HG03064 (cell line): Measurements from ENCODE around the gene GPR27.

Source experiments
- ATAC-seq: cut with Tn5 transposase; IDR thresholded peaks from one replicate; pipeline ENCODE4 v1.9.1; 2021; ENCODE audit warnings: low read depth; ENCODE audit not compliant: unreplicated experiment

GPR27 gene

DNA sequence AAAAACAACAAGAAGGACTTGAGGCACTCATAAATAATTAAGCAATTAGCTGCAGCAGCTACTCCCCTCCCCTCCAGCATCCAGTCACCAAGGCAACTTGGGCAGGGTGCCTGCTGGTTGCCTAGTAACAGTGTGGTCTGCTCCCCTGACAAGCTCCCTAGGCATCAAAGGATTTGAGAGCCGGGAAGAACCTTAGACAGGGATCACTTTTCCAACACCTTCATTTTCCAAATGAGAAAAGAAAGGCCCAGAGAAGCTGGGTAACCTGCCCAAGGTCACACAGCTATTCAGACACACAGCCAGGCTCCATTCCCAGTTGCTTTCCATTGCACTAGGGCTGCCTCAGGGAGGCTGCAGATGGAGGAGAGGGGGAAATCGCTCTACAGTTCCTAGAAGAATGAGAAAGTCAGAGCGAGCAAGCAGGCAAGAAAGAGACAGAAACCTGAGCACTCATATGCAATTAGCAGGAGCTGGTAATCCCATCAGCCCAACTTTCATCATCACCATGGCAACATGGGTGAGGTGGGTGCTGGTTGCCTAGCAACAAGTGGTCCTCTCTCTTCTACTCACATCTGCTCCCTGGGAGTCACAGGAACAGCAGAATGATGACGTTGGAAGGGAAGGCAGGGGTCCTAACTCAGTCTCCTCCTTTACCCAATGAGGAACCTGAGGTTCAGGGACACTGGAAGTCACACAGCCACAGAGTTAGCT, 24.9 kb upstream of the GPR27 start:
- no peak for ATAC-seq

DNA sequence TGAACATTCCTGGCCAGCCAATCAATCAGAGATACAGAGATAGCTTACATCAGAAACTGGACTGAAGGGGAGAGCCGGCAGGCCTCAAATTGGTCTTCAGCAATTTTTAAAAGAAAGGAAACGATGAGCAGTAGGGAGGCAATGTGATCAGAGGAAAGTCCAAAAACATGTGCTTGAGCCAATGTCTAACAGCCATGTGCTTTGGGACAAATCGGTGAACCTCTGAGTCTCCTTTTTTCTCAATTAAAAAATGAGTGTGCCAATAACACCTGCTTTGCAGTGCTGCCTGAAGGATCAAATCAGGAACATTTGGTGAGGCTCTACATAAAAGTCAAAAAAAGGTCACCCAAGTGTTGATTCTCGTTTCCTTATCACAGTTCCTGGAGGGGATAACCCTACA, 21.0 kb upstream of the GPR27 start:
- ATAC-seq = no peak

DNA sequence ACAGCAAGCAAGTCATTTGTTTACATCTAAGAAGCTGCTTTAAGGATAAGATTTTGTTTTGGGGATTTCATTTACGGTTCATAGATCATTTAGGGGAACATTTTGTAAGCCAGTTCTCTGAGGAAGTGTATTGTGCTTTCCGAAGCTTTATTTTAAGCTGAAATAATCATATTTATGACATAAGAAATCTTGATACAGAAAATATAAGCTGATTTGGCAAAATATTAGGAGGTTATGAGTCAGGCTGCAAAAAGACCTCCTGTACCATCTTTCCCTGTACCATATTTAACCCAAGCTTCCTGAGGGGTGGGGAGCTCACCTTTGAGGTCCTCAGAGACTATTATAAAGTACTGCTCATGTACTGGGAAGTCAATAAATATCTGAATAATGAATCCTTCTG, 20.3 kb upstream of the GPR27 start:
- no peak for ATAC-seq

DNA sequence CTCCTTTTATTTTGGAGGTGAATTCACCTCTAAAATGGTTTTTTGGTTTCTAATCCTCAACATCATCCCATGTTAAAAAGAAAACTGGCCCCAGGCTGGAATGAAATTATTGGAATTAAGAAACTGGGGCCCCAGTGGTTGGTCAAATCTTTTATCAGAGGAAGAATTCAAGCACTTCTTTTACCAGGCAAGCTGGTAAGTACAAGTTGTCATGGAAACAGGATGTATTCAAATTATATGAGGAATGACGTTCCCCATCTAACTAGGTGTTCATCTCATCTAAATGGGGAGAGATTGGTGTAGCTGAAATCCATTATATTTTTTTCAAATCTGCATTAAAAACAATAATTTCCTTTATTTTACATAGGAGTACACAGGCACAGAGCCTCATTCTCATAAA, 18.8 kb upstream of the GPR27 start:
- no peak for ATAC-seq

DNA sequence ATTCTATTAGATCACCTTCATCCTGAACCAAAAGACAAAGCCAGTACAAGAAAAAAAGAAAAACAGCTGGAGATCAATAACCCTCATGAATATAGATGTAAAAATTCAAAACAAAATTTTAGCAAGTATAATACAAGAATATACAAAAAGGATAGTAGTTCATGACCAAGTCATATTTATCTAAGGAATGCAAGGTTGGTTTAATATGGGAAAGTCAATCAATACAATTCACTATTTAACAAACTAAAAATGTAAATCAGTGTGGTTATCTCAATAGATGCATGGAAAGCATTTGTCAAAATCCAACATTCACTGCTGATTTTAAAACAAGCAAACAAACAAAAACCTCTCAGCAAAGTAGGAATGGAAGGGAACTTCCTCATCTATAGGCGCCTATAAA, 11.0 kb upstream of the GPR27 start:
- no peak for ATAC-seq

DNA sequence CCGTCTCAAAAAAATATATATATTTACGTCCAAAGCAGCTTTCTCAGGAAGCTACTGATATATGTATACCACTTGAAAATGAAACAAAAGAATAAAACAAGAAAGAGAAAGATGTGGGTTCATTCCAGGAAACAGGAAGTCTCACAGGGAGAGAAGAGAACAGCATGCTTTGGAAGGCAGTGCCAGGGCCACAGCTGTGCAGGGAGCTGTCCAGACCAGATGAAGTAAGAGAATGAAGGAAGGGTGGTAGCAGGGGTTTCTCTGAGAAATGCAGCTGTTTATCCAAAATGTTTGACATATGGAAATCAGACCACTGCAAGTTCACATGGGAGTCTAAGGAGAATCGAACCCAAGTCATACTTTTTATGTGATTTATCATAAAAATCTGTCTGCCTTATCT, 8.9 kb upstream of the GPR27 start:
- ATAC-seq = no peak

DNA sequence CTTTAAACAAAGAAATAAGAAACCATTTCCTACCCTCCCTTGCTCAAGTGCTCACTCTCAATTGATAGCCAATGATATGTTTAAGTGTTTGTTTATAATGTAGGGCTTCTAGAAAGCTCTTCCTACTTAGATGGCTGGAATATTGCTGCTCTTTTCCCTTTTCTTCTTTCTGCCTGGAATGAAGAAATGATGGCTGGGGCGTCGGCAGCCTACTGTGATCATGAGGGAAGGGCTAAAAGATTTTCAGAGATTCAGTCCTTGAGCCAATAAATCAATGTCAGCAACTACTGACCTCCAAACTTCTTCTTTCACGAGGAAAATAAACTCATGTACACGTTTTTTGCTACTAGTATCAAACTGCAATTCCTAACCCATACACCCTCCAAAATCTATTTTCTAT, 2.1 kb upstream of the GPR27 start:
- ATAC-seq = no peak

DNA sequence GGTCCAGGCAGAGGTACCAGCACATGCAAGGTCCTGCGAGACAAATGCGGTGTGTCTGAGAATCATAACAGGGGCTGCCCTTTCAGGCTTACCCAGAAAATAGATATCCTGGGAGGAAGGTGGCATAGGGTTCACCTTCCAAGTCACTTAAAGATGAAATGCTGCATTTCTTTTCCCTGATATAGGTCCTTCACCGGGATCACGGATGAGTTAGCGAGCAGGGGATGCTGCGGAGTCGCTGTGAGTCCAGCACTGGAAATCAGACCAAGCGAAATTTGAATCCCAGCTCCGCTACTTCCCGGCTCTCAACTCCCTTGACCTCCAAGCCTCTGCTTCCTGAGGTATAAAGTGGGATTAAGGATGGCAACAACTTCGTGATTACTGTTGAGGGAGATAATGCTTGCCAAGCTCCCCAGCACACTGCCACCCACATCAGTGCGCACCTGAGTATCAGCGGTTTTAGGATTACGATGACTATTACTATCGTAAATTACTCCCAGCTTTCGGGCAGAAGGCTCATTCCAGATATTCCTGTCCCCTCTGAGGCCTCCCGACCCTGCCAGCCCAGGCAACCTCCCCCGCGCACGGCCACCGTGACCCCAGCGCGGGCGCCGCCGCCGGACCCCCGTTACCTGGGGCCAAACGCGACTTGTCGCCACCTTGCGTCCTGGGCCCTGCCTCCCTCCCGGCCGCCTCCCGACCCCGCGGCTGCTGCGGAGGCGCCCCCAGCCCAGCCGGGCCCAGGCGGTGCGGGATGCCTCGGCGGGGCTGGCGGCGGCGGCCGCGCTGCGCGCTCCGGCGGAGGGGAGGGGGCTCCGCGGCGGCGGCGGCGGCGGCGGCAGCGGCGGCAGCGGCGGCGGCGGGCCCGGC, 589 bp upstream of the GPR27 start:
- no peak for ATAC-seq

DNA sequence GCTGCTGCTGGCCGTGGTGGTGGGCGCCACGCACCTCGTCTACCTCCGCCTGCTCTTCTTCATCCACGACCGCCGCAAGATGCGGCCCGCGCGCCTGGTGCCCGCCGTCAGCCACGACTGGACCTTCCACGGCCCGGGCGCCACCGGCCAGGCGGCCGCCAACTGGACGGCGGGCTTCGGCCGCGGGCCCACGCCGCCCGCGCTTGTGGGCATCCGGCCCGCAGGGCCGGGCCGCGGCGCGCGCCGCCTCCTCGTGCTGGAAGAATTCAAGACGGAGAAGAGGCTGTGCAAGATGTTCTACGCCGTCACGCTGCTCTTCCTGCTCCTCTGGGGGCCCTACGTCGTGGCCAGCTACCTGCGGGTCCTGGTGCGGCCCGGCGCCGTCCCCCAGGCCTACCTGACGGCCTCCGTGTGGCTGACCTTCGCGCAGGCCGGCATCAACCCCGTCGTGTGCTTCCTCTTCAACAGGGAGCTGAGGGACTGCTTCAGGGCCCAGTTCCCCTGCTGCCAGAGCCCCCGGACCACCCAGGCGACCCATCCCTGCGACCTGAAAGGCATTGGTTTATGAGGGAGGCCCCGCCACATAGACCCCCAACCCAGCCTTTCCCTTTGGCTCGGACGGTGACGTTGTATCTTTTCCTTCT, 1.1 kb downstream of the GPR27 start:
- ATAC-seq = no peak

DNA sequence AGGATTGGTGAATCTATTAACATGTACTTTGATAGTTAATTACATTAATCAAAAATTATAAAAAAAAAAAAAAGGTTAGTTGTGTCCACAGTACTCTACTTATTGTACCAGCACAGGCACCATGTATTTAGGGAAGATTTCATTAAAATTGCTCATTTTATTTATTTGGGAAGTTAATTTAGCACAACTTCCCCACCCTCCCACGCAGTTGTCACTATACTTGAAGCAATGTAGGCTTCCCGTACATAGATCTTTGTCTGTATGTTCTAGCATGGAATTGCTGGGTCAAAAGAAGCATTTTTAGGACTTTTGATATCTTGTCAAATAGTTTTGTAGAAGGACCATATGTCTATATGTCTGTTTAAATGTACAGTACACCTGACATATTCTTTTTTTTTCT, 4.4 kb downstream of the GPR27 start:
- ATAC-seq = no peak

DNA sequence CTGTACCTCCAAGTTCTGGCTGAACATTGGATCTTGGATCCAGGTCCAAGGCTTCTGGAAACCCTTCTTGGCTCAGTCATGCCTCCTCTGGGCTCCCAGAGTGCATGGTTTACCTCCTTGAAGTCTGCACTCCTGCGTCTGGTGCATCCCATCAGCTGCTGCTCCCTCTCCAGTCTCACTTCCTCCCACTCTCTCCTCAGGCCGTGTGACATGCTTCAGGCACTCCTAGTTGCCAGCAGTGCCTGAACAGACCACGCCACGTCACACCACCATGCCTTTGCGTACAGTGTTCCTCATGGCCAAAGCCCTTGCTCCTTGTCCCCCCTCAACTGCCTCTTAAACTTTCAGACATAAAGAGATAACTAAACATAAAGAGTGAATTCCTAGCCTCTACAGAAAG, 5.7 kb downstream of the GPR27 start:
- no peak for ATAC-seq

DNA sequence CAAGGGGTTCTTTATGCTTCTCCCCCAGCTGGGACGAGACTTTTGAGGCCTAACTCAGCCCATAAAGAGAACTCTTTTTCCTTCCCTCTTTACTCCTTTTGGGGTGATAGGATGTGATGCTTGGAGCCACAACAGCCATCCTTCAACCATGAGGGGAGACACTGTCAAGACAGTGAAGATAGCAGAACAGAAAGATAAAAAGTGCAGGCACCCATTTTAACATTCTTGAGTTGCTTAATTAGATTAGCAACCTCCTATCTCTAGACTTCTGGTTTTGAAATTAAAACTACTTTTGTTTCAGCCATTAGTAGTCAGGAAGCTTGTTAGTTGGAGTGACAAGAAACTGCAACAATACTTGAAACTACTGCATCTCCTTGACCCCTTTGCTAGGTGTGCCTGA, 6.5 kb downstream of the GPR27 start:
- no peak for ATAC-seq

DNA sequence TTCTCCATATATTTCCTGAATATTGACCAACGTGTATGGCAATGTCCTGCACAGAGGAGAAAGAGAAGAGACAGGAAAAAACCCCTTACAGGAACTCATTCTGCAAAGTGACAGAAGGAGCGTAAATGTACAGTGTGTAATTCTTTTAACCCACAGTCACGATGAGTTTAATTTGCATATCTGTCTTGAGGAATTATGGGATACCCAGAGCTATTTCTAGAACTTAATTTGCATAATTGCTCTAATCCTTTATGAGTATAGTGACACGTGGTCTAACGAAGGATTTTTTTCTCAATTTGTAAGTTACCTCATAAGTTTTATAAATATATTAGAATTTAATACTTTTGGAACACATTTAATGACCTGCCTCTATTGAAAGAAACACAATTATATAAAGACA, 9.8 kb downstream of the GPR27 start:
- no peak for ATAC-seq

DNA sequence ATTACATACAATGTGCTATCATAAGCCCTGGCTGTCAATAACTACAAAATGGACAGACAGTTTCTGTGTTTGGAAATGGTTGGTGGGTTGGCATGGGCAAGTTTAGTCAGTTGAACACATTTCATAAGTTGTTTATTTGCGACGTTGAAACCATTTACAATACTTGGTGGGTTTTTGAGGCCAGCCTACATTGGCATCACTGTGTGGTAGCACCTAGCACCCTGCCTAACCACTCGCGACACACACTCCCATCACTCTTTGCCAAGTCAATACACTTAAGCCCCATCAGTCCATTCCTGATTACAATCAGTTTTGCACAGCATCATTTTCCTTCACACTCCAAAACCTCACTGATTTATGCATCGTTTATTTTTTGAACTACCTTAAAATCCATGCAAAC, 17.5 kb downstream of the GPR27 start:
- no peak for ATAC-seq

DNA sequence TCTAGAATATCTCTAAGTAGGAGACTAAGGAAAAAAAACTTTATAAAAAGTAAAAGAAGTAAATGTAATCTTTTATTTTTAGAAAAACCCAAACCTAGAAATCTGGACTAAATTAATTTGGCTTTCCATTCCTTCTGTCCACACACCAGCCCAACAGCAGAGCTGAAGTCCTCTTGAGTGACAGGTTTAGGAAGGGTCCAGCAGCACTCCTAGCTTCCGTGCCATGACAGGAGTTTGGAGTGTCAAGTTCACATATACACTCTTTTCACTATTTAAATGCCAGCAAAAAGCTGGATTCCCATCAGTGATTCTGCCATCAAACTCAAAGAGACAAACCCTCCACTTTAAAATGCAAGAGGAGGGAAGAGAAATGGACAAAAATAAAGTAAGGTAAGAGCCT, 18.2 kb downstream of the GPR27 start:
- ATAC-seq = no peak

DNA sequence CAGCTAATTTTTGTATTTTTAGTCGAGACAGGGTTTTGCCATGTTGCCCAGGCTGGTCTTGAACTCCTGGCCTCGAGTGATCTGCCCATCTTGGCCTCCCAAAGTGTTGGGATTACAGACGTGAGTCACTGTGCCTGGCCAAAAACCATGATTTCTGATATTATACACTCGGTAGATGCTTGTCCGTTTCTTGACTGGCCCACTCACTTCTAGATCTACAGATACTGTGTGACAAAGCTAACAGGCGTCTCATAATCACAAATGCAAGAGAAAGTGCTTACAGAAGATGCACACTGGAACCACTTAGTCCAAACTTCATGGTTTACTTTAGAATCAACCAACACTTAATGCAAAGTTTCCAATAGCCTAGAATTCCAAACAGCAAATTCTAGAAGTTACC, 22.9 kb downstream of the GPR27 start:
- no peak for ATAC-seq

DNA sequence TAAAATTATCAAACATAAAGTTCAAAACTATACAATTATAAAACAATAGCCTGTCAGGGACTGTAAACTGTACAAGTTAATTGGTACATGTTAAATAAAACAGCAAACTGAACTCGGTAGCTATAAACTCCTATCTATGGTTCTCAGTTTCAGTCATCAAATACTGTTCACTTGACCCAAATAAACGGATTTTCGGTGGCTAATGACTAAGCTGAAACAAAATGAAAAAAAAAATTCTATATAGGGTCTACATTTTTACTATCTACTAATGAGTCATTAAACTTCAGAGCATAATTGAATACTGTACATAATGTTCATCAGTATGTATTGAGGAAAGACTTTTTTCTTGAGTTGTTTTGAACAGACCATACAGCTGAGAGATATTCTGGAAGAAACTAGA, 24.7 kb downstream of the GPR27 start:
- ATAC-seq = no peak

DNA sequence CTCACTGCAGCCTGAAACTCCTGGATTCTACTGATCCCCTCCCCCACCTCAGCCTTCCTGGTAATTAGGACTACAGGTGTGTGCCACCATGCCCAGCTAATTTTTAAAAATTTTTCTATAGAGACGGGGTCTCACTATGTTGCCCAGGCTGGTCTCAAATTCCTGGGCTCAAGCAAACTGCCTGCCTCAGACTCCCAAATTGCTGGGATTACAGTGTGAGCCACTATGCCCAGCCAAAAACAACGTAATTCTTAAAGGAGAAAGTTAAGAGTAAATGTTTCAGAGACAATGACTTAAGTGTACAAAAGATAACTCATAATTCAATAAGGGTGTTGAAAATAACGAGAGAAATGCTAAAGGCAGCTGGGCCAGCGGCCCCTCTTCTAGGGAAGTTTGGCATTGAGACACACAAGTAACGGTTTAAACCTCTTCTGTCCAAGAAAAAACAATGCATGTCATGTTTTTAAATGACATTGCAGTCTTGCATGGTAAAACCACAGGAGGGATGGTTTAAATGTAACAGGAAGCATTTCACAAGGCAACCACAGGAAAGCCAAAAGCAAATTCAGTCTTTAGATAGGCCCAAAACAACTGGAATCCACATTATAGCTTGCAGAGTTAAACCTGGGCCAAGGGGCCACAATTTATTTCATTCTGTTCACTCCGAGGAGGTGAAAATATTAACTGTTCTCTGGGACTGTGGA, 26.2 kb downstream of the GPR27 start:
- ATAC-seq = no peak

DNA sequence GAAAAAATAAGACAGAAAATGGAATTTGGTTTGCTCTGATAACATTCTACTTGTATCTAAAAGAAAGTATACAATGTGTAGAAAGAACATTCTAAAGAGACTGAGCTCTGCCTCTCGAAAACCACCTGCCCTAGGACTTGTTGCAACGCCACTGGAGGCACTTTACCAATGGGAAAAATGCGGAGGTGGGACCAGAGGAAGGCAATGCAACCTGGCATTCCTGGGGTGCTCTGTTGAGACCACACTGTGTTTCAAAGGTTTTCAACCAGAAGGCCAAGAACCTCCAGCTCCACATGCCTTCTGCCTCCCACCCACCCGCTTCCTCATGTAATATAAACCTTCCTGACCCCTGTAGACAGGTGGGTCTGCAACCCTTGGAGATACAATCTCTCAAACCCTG, 26.8 kb downstream of the GPR27 start:
- no peak for ATAC-seq

DNA sequence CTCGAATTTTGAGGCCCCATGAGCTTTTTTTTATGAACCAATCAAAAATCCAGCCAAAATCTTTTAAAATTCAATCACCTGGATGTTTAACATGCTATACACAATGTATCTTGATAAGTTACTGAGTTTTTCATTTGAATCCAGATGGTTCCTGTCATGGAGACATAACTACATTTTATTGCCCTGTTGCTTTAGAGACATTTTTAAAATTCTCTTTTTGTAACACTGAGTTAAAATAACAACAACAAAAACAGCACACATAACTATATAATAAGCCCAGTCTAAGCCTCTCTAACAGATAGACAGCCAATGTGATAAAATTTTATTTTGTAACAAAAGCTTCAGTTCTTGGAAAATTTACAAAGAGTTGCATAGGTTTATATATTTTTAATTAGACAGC, 29.5 kb downstream of the GPR27 start:
- ATAC-seq = no peak
